PC-9 (cell line): ENCODE results near the gene NLGN1.

ENCODE experiments used
- CTCF ChIP-seq: fragments of 200-600 bp; sonication (generic); conservative IDR thresholded peaks from 2 replicates; pipeline ENCODE4 v1.6.1; 2017; ENCODE audit warnings: mixed run types, antibody characterized with exemption, mild to moderate bottlenecking, moderate library complexity
- EZH2 ChIP-seq: fragments of 200-600 bp; sonication (generic); IDR thresholded peaks from 2 replicates; pipeline ENCODE4 v1.8.0; 2017; ENCODE audit warnings: antibody characterized with exemption, low read depth

GRCh38 chr3:173875790-173876189, 478.2 kb downstream of the NLGN1 start:
- TF ChIP-seq CTCF = no peak
- no peak for TF ChIP-seq EZH2
